NCI-H2196 treated with DMSO at 0.1 percent for 48 hours (cell line): ENCODE measurements around the gene SCGB3A1.

Experiments used
- DNase-seq: peaks from one replicate; lab custom pipeline; 2025; ENCODE audit not compliant: unreplicated experiment; lab: John Stamatoyannopoulos, UW

The SCGB3A1 gene, protein sequence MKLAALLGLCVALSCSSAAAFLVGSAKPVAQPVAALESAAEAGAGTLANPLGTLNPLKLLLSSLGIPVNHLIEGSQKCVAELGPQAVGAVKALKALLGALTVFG

DNA sequence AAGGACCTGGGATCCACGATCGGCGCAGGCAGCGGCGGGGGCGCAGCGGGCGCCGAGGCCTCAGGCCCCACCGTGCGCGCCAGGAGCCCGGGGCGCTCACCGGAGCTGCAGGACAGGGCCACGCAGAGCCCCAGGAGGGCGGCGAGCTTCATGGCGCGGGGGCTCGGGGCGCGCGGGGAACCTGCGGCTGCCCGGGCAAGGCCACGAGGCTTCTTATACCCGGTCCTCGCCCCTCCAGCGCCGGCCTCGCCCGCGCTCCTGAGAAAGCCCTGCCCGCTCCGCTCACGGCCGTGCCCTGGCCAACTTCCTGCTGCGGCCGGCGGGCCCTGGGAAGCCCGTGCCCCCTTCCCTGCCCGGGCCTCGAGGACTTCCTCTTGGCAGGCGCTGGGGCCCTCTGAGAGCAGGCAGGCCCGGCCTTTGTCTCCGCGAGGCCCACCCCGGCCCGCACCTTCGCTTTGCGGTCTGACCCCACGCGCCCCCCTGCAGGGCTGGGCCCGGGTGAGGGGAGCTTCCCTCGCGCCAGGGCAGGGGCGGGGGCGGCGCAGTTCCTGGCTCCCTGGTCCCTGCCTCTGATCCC lies at the start of gene SCGB3A1:
SCGB3A1 (minus strand) TSS at position 189 of the 577 bp plus-strand sequence; CDS start at position 152, 37 bp downstream.
- DNase-seq, result no peak

DNA sequence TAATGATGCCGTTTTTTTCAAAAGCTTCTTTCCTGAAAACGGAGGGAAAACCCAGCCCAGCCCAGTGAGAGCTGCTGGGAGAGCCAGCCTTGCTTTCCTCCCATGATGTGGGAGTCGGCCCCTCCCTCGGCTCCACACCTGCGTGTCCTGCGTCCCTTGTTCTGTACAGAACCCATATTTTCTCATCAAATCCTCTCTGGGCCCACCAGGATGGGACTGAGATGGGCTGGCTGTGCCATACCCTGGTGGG lies 49.2 kb upstream of the SCGB3A1 start:
- no peak for DNase-seq

DNA sequence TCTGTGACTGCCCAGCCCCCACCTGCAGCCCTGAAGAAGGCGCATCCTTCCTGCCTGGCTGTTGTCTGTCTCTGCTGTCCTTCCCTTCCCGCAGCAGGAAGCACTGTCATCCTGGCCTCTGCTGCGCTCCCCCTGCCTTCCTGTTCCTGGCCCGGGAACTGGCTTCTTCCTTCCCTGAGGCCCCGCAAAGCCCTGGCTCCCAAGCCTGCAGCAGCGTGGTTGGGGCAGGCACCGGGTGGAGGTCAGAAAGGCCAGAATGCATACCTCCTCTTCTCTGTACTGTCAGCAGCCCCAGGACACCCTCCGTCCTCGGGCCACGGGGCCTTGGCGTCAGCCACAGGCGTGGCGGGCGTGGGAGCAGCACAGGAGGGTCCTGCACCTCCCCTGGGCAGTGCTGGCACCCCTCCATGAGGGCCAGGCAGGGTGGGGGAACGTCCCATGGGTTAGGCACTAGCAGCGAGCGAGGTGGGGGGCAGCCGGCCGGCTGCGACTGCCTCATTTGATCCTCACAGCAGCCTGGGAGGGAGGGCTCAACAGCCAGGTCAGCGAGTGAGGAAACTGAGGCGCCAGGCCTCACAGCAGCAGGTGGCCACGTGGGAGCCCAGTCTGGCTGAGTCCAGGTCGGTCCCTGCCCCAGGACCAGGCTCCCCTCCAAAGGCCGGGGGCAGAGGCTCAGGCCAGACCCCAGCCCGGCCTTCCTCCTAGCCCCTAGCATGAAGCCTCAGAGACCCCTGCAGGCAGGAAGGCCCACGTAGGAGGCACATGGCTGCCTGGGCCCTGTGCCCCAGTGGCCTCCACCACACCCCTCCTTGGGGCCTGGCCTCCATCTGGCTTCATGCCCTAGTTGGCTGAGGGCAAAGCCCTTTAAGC lies 48.7 kb upstream of the SCGB3A1 start:
- no peak for DNase-seq

DNA sequence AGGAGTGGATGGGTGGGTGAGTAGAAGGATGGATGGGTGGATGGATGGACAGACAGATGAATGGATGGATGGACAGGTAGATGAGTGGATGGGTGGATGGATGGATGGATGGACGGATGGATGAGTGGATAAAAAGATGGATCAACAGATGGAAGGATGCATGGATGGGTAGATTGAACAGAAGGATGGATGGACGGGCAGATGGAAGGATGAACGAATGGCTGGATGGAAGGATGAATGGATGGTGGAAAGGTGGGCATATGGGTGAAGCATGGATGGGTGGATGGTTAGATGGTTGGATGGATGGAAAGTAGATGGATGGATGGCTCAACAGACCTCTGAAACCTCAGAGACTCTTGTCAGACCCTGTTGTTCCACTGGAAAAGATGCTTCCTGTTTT lies 48.0 kb upstream of the SCGB3A1 start:
- no peak for DNase-seq

DNA sequence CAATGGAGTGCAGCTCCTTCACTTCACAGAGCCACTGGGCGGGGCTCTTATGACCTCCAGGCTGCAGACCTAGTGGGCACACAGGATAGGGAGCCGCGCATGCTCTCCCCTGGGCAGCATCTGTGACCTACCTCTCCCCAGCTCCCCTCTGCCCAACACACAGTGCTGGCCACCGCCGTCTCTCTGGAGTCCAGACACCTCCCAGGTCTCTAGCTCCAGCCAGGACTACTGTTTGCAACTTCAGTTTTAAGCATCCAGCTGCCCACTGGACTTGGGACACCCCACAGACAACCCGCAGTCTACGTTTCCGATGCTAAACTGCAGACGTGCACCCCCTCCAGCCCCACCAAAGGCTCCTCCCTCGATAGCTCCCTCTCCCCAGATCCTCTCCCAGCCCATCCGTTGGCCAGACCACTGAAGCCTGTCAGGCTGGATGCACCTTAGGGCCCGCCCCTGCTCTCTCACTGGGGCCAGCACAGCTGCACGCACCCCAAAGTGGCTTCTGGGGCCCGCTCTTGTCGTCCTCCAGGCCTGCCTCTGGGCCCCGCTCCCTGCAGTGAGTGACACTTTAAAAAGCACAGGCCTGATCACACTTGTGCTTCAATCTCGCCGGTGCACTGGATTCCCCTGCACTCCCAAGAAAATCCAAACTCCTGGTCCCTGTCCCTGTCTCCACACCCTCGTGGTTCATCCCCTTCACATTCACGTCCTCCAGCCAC lies 46.8 kb upstream of the SCGB3A1 start:
- no peak for DNase-seq

DNA sequence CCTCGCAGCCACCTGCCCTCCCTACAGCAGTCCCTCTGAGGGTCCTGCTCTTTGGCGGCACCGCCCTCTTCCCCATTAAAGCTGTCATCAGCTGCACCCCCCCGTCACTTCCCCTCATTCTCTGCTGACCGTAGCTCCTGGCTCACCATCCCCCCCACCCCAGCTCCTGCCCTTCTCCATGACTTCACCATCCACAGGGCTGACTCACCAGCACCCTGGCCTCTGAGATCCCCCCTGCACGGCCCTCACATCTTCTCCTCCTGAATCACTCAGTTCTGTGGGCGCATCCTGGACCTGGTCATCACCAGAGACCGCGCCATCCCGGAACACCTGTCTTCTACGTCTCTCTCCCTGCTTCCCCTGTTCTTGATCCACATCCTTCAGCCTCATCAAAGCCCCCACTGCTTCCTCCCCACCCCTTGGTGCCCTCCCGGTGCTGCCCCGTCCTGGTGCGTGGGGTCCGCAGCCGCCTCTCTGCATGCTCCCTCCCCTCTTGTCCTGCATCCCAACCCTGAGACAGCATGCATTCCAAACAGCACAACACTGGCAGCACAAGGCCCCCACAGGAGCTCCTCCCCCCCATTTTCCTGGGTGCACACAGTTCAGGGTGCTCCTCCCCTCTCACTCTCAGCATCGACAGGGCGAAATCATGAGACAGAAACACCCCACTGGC lies 45.2 kb upstream of the SCGB3A1 start:
- DNase-seq, result no peak

DNA sequence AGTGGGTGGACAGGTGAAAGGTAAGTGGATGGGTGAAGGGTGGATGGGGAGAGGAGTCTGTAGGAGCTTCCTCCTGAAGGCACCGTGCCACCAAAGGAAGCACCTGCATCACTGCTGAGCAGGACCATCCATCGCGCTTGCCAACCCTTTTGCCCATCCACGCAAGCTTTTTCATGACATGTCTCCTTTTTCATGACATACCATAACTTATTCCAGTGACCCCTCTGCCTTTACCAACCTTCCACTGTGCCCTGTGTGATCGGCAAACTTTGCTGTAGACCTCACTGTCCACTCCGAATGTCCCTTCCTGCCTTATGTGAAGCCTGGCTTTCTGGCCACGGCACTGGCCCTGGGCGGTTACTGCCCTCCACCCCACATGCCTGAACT lies 44.7 kb upstream of the SCGB3A1 start:
- DNase-seq, result no peak

DNA sequence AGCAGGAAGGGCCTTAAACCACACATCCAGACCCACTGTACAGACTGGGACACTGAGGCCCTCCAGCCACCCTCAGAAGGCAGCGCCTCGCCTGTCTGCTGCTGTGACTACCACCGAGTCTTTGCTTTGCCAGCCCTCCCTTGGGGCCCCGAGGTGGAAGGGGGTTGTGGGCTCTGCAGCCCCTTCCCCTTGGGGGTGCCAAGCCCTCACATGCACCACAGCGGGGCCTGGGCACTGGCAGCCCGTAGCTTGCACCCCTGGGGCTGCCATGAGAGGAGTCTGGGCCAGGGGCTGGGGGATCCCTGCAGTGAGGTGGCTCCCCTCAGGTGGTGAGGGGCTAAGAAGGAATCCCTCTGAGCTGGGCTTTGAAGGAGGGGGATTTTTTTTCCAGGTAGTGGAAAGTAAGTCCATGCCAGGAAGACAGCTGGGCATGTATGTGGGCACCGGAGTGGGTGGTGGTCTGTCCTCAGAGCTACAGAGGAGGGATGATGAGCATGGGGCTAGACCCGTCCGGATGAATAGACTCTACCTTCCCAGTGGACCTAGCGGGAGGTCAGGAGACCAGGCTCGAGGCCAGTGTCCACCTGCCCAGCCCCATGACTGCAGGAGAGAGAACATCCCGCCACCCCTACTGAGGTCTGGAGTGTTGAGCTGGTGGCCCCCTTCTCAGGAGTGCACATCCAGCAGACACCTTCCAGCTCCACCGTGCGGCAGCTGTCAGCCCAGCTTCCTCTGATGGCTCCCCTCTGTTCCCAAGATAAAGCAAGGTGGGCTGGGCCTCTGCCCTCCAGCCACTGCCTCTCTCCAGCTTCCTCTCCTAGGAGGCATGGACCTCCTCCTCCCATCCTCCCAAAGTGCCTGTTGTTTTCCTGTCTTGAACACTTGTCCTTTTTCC lies 42.2 kb upstream of the SCGB3A1 start:
- DNase-seq, result no peak

DNA sequence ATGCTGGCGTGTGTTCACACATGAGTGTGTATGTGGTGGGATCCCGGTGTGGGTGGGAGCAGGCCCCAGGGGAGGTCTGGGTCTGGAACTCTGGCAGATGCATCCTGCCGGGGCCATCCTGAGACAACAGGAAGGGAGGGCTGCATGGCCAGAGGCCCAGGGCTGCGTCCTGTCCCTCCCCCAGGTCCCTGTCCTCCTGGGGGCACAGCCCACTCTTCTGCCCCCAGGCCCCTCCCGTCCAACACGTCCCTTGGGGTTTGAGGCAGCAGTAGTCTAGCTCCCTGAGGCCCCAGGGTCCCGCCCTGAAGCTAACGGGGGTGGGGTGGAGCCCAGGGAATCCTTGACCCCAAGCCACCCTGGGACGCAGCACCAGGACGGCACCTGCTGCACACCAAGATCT lies 41.5 kb upstream of the SCGB3A1 start:
- no peak for DNase-seq

DNA sequence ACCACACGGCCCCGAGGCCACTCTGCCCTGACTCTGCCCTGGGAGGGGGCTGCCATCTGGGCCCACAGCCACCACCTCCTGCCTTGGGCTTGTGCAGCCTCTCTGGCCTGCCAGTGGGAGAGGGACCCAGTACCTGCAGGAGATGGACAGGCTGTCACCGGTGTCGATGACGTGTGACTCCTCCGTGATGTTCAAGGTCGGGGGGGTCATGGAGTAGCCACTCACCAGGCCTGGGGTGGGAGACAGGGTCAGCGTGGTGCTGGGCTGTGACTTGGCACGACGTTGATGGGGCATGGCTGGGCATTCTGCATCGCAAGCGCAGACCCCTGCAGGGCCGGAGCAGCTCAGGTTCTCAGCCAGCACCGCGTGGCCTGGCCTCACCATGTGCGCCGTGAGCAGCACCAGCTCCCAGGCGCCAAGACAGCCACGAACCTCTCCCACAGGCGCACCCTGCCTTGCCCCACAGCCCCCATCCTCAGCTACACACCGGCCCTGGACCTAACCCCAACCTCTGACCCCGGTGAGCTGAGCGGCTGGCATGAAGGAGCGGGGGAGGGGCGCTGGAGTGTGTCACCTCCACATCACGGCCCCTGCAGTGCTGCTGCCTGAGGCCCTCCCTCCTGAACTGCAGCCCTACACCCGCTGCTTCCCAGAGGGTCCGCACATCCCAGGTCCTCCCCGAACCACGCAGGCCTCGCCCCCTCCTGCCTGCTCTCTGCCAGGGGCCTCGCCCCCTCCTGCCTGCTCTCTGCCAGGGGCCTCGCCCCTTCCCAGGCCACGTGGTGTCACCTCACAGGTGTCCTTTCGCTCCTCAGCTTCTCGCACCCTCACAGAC lies 40.5 kb upstream of the SCGB3A1 start:
- DNase-seq, result no peak

DNA sequence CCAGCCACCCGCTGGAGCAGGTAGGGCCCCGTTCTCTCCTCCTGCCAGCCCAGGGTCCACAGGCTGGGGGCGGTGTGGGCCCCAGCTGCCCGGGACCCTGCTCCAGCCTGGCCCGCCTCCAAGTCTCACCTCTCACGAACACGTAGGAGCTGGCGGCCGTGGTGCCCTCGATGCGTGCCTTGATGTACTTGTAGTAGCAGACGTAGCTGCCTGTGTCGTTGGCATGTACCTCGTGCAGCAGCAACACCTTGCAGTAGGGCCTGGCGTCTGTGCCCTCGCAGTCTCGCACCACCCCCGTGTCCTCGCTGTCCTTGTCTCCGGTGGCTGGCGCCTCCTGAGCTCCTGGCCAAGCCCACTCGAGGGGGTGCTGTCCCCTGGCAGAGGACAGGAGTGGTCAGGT lies 39.1 kb upstream of the SCGB3A1 start:
- DNase-seq, result no peak

DNA sequence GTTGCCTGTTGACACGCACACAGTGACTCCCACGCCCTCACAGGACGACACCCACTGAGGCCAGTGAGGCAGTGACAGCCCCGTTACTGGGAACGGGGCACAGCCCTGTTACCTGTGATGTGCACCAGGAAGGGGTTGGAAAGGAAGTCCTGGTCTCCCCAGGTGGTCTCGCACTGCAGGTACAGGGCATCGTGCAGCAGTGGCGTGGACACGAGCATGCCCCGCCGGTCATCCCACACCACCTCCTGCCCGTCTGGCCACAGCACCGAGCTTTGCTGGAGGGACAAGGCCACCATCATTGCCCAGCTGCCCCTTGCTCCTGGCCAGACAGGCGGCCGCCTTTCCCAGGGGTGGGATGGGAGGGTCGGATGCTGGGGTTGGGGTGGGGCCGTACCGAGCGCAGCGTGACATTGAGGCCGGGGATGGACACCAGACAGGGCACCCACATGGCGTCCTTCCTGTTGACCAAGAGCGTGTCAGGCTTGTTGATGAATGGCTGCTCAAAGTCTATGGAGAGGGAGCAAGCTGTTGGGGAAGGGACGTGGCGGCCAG lies 38.6 kb upstream of the SCGB3A1 start:
- no peak for DNase-seq

DNA sequence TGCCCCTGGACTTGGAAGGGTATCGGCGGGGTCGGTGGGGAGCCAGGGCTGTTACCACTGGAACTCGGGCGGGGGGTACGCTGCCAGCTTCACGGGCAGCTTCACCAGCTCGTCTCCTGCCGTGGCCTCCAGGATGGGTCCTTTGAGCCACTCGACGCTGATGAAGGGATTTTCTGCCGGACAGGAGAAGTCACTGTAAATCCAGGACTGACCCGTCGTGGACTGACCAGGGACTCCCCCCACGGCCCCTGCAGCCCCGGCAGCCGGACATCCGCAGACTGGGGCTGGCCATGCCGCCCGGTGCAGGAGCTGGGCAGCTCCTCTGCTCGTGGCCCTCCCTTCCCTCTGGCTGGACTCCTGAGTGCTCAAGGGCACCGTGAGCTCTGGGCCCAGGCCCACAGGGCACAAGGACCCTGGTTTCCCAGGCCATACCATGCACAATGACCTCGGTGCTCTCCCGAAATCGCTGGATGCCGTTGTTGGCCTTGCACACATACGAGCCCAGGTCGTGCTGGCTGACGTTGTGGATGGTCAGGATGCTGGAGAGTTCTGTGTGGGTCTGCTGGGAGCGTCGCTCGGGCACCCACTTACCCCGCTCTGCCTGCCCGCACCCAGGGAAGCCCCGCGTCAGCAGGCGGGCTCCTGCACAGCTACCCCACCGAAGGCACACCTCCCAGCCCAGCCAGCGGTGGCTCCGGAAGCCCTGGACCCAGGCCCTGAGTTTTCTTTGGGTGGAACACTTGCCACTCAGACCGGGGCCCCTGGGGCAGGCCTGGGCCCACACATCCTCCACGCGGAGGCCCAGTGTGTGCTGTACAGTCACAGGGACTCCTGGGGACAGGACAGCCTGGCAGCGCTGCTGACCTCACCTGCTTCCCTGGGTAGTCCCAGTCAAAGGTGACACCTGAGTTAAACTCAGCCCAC lies 37.8 kb upstream of the SCGB3A1 start:
- DNase-seq, result no peak

DNA sequence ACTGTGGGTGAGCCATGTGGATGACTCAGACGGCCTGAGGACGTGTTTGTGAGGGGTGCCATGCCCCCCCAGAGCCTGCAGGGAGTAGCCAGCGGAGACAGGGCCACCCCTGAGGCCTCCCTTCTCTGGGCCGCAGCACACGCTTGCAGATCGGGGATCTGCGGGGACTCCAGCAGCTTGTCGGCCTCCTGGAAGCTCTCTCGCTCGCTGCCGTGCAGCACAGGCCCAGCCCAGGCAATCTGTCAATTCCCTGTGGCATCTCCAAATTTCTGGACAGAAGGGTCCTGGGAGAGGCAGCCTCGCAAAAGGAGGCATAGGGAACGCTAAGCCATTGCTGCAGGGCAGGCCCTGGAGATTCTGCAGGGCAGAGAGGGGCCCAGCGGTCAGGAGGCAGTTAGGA lies 36.9 kb upstream of the SCGB3A1 start:
- no peak for DNase-seq

DNA sequence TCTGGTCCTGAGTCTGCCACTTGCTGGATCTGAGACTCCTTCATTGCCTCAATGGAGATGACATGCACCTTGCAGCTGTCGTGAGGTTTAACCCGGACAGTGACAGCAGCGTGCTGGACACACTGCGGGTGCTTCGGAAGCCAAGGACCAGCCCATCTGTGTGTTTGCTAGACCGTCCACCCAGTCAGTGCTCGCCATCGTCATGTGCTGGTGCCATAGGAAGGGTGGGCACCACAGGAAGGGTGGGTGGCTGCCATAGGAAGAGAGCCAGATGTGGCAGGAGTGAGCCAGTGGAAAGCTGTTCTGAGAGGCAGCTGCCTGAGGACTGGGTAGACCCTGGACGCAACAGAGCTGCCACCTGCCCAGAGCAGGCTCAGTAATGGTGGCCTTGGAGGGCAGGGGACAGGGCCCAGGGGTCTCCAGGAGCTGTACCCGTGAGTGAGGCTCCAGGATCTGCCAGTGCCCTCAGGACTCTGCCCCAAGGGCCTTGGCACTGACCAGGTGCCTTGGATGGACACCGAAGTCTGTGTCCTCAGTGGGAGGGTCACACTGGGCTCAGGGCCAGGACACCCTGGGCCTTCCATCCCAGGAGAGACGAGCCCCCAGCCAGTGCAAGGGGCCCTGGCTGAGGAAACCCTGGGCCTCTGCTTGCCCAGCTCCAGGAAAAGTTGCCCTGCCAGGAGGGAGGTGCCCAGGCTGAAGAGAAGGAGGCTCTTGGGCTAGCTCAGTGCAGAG lies 36.3 kb upstream of the SCGB3A1 start:
- no peak for DNase-seq

DNA sequence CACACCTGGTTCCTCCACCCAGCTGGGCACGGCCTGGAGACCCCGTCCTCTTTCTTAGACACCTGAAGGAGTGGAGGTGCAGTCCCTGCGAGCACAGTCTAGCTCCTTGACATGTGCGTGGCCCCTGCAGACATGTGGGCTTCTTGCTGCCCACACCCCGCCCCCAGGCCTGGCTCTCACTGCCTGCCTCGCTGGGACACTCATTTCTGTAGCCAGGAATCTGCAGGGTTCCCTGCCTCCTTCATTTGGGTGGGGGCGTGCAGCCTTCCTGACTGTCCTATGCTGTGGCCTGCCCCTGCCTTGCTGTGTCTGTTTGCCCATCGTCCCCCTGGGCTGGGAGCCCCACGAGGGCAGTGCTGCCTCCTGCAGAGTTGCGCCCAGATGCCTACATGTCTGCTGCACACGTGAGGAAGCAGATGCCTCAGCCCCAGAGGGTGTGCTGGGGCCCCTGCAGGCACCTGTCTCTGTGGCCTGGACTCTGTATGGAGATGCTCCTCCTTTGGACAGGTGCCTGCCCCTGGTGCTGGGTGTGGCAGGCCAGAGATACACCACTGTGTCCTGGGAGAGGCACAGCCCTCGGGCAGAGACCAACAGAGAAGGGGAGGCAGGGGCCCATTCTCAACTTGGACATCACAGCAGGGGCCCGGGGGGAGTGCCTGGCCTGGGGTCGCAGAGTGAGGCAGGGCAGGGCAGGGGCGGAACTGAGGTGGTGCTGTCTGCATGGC lies 35.5 kb upstream of the SCGB3A1 start:
- DNase-seq, result no peak
